NCI-H2196 (cell line): ENCODE measurements around the gene KAT7.

Experiments used
- DNase-seq: peaks from one replicate; lab custom pipeline; 2025; ENCODE audit not compliant: unreplicated experiment; lab: John Stamatoyannopoulos, UW

KAT7 gene

DNA sequence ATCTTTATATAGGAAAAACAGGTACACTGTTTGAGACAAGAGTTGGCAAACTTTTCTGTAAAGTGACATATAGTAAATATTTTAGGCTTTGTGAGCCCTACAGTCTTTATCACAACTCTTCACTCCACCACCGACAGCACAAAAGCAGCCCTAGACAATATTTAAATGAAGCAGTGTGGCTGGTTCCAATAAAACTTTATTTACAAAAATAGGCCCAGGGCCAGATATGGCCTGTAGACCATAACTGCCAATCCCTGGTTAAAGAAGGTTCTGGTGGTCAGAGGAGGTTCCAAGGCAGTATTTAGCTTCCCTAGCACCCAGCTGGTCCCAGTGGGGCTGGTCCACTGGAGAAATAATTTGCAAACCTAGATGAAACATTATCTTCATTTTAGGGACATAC lies 28.2 kb upstream of the KAT7 start:
- no peak for DNase-seq

DNA sequence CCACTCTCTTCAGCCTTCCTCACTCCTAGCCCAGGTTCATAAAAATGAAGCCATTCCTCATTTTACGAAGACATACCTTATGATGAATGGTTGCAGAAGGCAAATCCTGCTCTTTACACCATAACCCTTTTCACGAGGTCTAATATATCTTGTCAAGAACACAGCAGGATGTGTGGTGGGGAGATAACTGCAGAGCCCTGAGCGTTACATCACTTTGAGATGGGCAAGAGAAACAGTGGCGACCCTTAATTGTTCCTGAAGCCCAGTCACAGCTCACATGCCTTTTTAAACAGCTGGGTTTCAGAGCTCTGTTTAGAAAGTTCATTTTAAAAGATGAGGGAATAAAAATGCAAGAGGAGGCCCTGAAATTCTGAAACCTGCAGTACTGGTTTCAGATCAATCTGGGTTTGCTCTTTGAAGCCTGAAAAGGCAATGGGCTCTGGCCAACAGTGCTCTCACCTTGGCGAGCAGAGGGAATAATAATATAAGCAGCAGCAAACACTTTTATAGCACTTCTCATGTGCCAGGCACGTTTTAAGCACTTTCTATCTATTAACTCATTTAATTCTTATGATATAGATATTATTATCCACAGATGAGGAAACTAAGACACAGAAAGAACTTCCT lies 27.4 kb upstream of the KAT7 start:
- DNase-seq = no peak

DNA sequence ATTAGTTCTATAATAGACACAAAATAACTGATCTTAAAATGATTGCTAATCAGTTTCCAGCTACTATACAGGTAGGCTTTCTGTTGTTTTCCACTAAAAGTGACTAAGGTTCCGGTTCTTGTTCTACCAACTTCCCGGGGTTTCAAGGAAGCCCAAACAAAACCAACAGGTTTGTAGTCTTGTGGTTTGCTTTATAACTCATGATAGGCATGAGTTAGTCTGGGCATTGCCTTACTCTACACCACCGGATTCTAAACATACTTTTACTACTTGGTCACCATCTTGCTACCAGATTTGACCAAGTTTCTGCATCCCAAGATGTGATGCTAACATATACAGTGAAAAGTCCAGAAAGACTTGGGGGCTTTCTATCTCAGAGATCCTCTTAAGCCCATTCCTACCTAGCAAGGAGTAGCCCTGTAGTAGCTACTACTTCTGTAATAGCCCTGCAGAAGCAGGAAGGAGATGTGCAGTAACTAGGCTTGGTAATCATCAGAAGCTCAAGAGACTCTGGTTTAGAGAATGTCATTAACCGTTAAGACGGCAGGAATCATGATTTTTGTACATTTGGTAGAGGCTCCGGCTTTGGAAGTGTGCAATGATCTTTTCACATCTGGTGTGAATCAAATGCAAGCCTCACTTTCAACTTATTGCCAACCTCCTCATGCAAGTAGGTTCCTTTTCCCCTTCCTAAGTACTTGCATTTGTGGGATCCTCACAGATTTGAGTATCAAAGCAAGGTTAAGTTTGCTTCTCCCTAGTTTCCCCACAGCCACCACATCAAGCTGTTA lies 26.1 kb upstream of the KAT7 start:
- DNase-seq = no peak

DNA sequence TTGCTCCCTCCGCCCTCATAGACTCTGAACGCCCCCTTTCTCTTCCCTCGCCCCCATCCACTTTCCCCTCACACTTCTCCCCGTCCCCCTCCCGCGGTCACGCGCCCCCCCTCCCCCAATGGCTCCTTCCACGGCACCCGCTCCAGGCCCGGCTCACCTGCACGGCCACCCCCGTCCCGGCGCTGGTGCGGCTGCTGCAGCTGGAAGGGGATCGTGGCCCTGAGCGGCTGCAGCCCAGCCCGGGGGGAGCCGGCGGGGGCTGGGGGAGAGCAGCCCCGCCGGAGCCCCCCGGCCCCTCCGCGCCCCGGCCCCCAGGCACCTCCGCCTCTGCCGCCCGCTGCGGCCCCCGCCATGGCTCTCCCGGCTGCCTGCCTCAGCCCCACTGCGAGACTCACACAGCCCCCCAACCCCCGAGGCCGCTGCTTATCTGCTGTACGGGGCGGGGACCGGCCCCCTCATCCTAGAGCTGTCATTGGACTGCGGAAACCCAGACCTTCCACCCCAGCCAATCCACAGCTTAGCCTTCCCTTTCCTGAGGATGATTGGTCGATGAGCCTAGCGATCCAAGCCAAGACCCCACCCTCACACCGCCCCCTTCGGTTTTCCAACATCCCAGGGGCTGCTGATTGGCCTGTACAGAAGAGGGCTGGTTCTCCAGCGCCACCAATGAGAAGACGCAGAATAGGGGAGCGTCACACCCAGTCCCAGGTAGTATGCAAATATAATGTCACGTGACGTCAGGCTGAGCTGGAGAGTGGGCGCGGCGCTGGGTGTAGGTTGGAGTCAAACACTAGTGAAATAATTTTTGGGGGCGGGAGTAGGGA lies 24.5 kb upstream of the KAT7 start, which contains the start of gene FAM117A:
Gene FAM117A (minus strand): TSS at position 397 of the 824 bp plus-strand sequence. CDS start 44 bp downstream, at position 353.
- peak; percentile 97 for DNase-seq

DNA sequence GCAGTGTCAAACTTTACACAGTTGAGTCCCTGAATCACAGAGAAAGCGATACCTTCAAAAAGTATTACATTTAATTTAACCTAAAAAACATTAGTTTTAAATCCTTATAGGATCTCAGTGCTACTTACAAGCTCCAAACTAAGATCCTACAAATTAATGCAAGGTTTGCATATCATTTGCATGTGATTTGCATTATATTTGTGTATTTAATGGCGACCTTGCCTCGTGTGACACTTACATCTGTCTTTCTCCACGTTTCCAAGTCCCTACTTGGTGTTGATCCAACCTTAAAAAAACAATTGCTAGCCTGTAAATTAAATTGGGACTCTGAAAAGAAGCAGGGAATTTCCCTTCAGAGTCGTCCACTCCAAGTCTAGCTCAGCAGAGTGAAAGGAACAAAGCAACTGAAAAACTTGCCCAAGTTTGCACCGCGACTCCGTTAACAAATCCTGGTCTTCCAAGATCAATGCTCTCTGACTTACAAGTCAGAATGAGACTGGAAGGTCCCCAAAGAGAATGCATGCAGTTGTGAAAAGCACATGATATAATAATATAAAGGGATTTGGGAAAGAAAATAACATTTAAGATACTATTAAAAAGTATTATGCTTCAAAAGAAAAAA lies 23.8 kb upstream of the KAT7 start:
- no peak for DNase-seq

DNA sequence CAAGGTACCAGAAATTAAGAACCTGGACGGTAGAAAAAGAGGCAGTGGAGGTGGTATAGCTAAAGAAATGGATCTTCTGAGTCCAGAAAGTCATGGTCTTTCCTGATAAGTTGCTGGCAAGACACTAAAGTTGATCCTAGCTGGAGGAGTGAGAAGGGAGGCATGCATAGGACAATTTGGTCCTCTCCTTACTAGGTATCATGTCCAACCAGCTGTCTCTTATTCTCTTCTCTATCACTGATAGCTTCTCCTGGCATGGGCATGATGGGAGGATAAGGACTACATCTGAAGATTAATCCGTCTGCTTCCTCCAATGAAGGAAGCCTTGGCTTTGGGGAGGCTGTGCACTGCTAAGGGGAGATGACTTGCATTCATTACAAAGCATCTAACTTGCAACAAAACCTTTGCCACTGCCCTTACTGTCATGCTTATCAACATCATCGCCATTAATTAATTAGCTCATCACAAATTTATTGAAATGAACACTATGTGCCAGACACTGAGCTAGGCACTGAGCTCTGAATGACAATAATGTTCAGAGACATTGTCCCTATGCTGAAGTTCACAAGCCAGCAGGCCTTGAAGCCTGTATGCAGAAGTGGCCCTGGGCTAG lies 21.5 kb upstream of the KAT7 start:
- DNase-seq = no peak

DNA sequence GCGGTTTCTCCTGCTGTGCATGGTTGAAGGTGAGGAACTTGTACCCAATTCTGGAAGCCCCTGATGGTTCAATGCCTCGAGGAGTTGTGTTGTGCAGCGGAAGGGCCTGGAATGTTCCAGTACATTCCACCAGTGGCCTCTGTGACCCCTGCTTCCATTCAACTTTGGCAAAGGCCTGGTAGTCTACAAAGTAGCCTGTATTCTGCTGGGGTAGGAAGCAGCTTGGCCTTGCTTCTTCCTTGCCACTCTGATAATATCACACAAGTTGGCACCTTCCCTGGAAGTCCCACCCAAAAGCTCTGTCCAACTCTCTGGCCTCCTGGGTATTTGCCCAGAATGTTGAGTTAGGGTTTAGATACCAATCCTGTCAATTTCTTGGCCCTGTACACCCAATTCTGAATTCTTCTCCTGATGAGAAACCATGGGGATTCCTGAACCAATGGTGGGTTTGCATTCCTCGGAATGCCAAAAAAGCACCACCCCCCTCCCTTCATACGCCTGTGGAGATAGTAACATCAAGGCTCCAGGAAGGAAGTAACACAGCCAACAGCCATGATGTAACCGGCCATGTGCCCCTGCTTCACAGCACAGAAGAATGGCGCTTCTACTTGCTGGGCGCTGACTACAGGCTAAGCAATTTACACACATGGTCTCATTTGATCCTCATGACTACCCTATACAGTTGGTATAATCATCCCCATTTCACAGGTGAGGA lies 12.8 kb upstream of the KAT7 start:
- DNase-seq = no peak

DNA sequence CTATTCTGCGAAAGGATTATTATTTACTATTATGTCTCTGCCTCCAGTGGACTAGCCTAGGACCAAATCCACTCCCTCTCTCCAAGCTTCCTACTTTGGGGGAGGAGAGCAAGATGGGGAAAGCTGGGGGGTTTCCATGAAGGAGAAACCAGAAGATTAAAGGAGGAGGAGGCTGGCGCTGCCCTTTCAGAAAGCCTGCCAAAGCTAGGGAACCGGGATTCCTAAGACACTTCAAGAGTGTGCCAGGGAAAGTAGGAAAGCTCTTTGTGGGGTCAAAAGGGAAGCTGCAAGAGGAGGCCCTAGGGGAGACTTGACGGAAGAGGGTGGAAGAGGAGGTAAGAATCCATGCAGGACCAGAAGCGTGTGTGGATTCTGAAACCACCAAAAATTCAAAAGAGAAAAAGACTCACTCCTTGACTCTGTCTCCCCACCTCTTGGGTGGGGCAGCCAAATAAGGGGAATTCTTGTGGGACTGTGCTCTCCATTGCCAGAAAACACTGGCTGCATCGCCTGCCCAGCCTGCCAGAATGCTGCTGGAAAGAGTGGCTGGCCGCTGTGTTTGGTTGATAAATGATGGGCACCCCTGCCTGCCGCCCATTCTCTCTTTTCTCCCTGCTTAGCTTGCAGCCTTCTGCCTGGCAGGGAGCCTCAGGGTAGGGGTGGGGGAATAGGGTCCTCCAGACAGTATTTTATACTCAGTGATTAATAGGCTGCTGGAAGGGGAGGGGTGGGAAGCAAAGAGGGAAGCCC lies 11.8 kb upstream of the KAT7 start:
- DNase-seq = no peak

DNA sequence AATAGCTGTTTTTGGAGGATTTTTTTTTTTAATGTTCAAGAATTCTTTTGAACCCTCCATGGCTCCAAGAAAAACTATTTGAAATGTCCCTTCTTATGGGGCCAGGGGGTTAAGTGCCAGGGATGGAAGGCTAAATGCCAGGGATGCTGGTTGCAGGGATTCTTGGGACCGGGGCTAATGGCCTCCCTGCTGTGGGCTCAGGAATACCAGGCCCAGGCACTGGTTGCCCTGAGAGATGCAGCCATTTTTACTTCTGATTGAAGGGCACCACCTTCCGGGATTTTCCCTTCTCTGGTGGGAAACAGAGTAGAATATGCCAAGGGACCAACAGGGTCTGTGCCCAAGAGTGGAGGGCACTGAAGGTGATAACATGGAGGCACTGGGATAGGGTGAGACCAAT lies 10.9 kb upstream of the KAT7 start:
- DNase-seq = no peak

DNA sequence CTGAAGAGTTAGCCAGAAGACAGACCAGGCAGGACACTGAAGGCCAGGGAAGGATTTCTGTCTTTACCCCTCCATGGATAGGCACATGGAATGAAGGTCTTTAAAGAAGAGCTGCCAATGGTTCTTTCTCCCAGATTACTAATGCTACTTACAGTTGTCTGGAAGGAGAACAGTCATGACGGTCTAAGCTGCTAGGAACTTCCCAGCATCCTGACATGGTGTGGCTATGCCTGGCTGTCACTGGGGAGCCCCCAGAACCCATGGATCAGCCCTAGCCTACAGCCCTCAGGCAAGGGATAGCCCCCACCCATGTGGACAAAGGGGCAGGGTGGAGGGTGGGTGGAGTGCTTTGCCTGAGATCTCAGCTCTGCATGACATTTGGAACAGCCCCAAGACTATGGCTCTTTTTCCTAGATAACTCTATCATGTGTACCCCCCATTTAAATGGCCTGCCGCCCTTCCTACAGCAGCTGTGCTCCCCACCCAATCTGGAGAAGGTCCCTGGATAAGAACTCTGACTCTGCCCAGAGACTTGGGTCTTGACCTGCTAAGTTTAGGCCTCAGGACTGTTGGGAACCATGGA lies 9.2 kb upstream of the KAT7 start:
- no peak for DNase-seq

DNA sequence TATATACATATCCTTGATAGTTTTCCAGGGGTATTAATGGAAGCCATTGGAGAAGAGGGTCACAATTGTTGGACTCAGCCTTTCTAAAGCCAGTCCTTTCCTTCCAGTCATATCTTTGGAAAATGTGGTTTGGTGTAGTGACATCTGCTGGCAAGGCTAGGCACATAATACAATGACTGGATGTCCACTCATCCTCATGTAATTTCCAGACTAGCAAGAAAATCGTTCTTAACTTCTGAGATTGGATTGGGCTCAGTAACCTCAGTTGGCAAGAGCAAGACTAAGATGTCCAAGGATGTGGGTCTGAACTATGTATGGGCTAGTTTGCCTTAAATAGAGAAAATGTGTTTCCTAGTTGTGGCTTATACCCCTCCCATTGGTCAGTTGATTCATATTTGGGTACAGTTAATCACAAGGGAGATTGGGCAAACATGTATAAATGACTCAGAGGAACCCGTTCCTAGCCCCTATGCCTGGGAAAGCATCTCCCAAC lies 8.7 kb upstream of the KAT7 start:
- DNase-seq = peak; percentile 36

DNA sequence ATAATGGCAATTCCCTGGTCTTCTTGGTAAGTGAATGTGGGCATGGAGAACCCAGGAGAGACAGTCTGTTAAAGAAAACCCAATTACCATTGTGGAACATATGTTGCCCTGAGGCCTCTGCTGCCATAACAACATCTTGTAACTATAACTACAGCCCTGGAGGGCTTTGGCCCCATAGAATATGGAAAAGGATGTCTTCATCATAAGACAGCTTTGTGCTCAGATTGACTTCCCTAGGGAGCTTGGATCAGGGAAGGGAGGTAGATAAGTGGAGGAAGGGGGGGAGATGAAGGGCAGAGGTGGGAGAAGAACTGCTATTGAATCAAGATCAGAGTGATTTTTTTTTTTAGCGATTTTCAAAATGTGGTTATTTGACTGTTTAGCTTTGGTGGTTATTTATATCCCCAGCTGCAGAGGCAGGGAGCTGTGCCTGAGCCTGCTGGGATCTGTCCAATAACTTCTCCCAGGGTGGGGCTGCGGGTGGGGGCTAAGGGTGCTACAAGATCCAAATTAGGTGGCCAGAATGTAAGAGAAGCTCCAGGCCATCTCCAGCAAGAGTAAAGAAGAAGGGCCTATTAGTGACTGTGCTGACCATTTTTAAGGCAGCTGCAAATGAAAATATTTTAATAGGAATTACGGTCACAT lies 5.3 kb upstream of the KAT7 start:
- no peak for DNase-seq

DNA sequence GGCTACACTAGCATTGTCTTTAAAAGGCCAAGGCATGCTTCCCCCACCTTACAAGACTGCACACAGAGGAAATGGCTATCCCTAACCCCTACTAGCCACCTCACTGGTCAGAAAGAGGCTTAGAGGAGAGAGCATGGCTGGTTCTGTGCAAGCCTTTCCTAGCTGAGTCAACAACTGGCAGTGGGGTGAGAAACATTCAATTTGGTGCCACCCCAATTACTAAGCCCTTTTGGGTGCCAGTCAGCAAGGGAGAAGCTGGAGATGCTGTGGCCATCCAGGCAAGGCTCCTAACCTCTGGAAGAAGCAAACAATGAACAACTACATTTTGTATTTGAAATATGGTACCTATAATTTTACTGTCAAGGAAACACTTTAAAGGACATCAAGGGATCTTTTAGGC lies 4.7 kb upstream of the KAT7 start:
- no peak for DNase-seq

DNA sequence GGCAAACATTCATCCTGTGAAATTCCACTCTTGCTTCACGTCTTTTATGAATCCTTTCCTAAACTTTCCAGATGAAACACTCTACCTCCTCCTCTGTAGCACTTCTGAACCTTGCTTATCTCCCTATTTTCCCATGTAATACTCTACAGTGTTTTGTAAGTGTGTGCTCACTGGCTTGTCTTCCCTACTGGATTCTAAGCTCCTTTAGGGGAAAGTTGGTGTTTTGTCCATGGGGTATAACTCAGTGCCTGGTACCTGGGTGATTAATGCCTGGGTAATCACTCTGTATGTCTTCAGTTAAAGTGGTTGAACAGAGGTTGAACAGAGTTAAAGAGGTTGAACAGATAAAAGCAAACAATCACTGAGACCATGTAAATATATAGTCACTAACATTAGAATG lies 3.8 kb upstream of the KAT7 start:
- DNase-seq = no peak

DNA sequence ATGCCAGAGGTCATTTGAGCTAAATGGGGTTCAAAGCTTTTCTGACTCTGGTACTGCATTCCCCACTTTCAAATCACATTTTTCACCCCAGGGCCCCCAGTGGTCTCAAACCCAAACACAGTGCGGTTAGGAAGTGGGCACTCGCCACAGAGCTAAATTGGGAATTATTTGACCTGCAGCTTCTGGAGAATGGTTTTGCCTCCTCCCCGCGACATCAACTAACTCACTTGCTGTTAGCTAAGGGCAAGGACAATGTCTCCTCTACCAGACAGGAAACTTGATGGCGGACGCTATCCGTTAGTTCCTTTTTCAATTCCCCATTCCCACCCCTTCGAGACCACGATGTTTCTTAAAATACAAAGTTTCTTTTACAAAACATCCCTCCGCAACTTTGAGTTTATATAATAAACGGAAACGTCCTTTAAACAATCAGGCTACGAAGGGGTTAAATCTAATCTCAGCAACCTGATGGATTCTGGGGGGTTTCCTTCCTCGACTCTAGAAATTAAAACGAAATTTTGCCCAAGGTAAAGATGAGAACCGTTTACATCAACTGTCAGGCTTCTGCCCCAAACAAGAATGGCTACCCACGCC lies 500 bp upstream of the KAT7 start:
- DNase-seq = peak; percentile 27

DNA sequence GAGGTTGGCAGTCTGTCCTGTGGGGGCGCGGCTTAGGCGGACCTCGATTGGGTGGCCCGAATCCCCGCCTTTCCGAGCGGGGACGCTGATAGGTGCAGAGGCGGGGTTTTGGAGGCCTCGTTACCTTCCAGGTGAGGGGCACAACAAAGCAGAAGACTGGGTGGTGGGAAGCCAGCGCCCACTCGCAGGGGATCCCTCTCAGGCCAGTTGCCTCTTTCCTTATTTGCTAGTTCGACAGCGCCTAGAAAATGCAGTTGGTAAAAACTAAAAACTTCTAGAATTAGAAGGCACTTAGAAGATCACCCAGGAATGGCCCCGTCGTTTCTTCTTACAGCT lies 730 bp downstream of the KAT7 start:
- no peak for DNase-seq

DNA sequence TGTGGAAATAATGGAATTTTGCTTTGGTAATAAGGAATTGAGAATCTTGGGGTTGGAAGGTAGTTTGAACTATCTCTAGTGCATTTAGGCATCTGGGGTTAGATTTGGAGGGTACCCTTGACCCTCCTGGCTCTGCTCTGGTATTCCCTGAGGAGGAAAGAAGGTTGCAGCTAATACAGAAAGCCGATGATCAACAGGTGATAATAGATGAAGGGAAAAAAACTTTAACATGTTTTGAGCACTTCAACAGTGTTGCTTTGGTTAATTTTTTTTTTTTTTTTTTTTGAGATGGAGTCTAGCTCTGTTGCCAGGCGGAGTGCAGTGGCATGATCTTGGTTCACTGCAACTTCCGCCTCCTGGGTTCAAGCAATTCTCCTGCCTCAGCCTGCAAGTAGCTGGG lies 4.8 kb downstream of the KAT7 start:
- no peak for DNase-seq

DNA sequence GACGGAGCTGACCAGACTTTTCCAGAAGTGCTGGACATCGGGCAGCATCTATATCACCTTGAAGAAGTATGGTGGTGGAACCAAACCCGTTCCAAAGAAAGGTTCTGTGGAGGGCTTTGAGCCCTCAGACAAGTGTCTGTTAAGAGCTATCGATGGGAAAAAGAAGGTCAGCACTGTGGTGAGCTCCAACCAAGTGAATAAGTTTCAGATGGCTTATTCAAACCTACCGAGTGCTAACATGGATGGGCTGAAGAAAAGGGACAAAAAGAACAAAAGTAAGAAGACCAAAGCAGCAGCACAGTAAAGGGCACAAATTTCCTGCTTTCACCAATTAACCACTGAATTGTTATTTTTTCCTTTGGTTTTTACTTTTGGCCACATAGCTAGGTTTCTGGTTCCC lies 6.9 kb downstream of the KAT7 start:
- no peak for DNase-seq
